Trophoblast cell (in vitro differentiated cells and primary cell): Measurements from ENCODE around the gene CFLAR.
A peak's percentile ranks its signal among the peaks of the same experiment; 100 is the strongest.
"Not testable (repeated sequence)": the region's sequence is repeated elsewhere in the genome, so short reads cannot be mapped to it uniquely, and the experiment has no call there.

Experiments
- DNase-seq, 2 donors: peaks; one replicate each; pipeline ENCODE4 v3.0.0-alpha.2; 2016
- H2AFZ ChIP-seq: 2 replicates; pipeline ENCODE4 v1.6.1; 2013; ENCODE audit warnings: low read length, moderate library complexity, mild to moderate bottlenecking; ENCODE audit not compliant: insufficient read depth, poor library complexity
- H2AK5ac ChIP-seq: 2 replicates; pipeline ENCODE4 v1.6.1; 2013; ENCODE audit warnings: mild to moderate bottlenecking, low read length
- H2BK120ac ChIP-seq: 2 replicates; pipeline ENCODE4 v1.6.1; 2013; ENCODE audit warnings: low read length, mild to moderate bottlenecking, moderate library complexity; ENCODE audit not compliant: insufficient read depth, poor library complexity
- H2BK12ac ChIP-seq: 2 replicates; pipeline ENCODE4 v1.6.1; 2013; ENCODE audit warnings: mild to moderate bottlenecking, low read length, moderate library complexity
- H2BK5ac ChIP-seq: 2 replicates; pipeline ENCODE4 v1.6.1; 2013; ENCODE audit warnings: low read length, low read depth, moderate library complexity, mild to moderate bottlenecking; ENCODE audit not compliant: poor library complexity
- H3K14ac ChIP-seq: 2 replicates; pipeline ENCODE4 v1.6.1; 2013; ENCODE audit warnings: mild to moderate bottlenecking, low read length
- H3K18ac ChIP-seq: 2 replicates; pipeline ENCODE4 v1.6.1; 2013; ENCODE audit warnings: mild to moderate bottlenecking, low read length
- H3K23ac ChIP-seq: 2 replicates; pipeline ENCODE4 v1.6.1; 2013; ENCODE audit warnings: low read length
- H3K27ac ChIP-seq: 2 replicates; pipeline ENCODE4 v1.5.1; 2013; ENCODE audit warnings: low read depth, mild to moderate bottlenecking, inconsistent platforms, low read length, moderate library complexity
- H3K27me3 ChIP-seq: 2 replicates; pipeline ENCODE4 v1.6.1; 2013; ENCODE audit warnings: inconsistent platforms, mild to moderate bottlenecking, low read length, moderate library complexity; ENCODE audit not compliant: insufficient read depth
- H3K36me3 ChIP-seq, 2 experiments: 1 replicate in 1 of 2; 2 replicates in 1 of 2; pipeline ENCODE4 v1.6.1; 2013; ENCODE audit warnings: low read length in 2 of 2, mild to moderate bottlenecking in 2 of 2, moderate library complexity in 1 of 2; ENCODE audit not compliant: insufficient read depth in 2 of 2, control insufficient read depth in 1 of 2
- H3K4ac ChIP-seq: 2 replicates; pipeline ENCODE4 v1.6.1; 2013; ENCODE audit warnings: low read depth, mild to moderate bottlenecking, low read length, moderate library complexity
- H3K4me1 ChIP-seq, 2 experiments: 1 replicate in 1 of 2; 2 replicates in 1 of 2; pipeline ENCODE4 v1.6.1; 2013; ENCODE audit warnings: low read length in 2 of 2, mild to moderate bottlenecking in 2 of 2, moderate library complexity in 1 of 2; ENCODE audit not compliant: insufficient read depth in 2 of 2, control insufficient read depth in 1 of 2
- H3K4me2 ChIP-seq: 2 replicates; pipeline ENCODE4 v1.6.1; 2013; ENCODE audit warnings: inconsistent platforms, mild to moderate bottlenecking, low read length, moderate library complexity
- H3K4me3 ChIP-seq: 2 replicates; pipeline ENCODE4 v1.5.1; 2013; ENCODE audit warnings: mild to moderate bottlenecking, low read depth, low read length, inconsistent platforms
- H3K79me1 ChIP-seq: one replicate; pipeline ENCODE4 v1.6.1; 2013; ENCODE audit warnings: low read length
- H3K79me2 ChIP-seq: 2 replicates; pipeline ENCODE4 v1.6.1; 2013; ENCODE audit warnings: low read length, mild to moderate bottlenecking; ENCODE audit not compliant: control insufficient read depth, insufficient read depth, poor library complexity
- H3K9ac ChIP-seq: 2 replicates; pipeline ENCODE4 v1.6.1; 2013; ENCODE audit warnings: mild to moderate bottlenecking, low read length
- H3K9me3 ChIP-seq: 2 replicates; pipeline ENCODE4 v1.6.1; 2013; ENCODE audit warnings: low read depth, mild to moderate bottlenecking, control low read depth, inconsistent platforms, low read length; ENCODE audit not compliant: insufficient read depth
- H4K12ac ChIP-seq: 2 replicates; pipeline ENCODE4 v1.6.1; 2013; ENCODE audit warnings: low read depth, mild to moderate bottlenecking, low read length, moderate library complexity
- H4K8ac ChIP-seq: 2 replicates; pipeline ENCODE4 v1.6.1; 2013; ENCODE audit warnings: low read depth, mild to moderate bottlenecking, low read length, moderate library complexity
- H4K91ac ChIP-seq: one replicate; pipeline ENCODE4 v1.6.1; 2013; ENCODE audit warnings: low read depth, mild to moderate bottlenecking, low read length, moderate library complexity
- WGBS: extraction: QIAGEN DNeasy Blood & Tissue Kit; methylation state at CpG from one replicate; pipeline ENCODE4 v1.1.7; 2013; ENCODE audit warnings: missing lambda C conversion rate; ENCODE audit not compliant: insufficient read length, insufficient coverage; ENCODE audit errors: extremely low coverage; 5-methylcytosine and 5-hydroxymethylcytosine counted together

The CFLAR gene

GRCh38 chr2:201158111-201158929 is 42.4 kb downstream of the CFLAR start:
- no peak overlapping the region for H4K12ac ChIP-seq
- no peak overlapping the region for H2BK120ac ChIP-seq
- no CpG with 5 or more reads among the region's 5 CpGs for WGBS
- H2AK5ac ChIP-seq: no peak overlapping the region
- H3K4me2 ChIP-seq: no peak overlapping the region
- H3K27me3 ChIP-seq: no peaks in the 10 kb centered on the region
- no peaks in the 10 kb centered on the region for H3K79me1 ChIP-seq
- no peak overlapping the region for H3K23ac ChIP-seq
- no peak overlapping the region for H3K4me3 ChIP-seq
- H3K36me3 ChIP-seq: peaks cover 6 to 10% of the 10 kb centered on the region in 2 experiments
- no peak overlapping the region for H3K27ac ChIP-seq
- no peaks in the 10 kb centered on the region for H3K4me1 ChIP-seq
- no peak overlapping the region for H4K8ac ChIP-seq
- no peaks in the 10 kb centered on the region for H3K79me2 ChIP-seq
- no peaks in the 10 kb centered on the region for H3K9me3 ChIP-seq
- H2BK12ac ChIP-seq: no peak overlapping the region
- no peak overlapping the region for H3K4ac ChIP-seq
- no peak overlapping the region for H3K14ac ChIP-seq
- peak; percentile 62 to 81 for DNase-seq
- H2BK5ac ChIP-seq: no peak overlapping the region
- H2AFZ ChIP-seq: peak overlapping the region; percentile 11
- no peak overlapping the region for H4K91ac ChIP-seq
- H3K9ac ChIP-seq: no peak overlapping the region
- H3K18ac ChIP-seq: no peak overlapping the region

GRCh38 chr2:201164166-201164565 is 48.2 kb downstream of the CFLAR start:
- Histone ChIP-seq H3K14ac (no peak overlapping the region), H4K91ac (no peak overlapping the region), H4K12ac (no peak overlapping the region), H4K8ac (no peak overlapping the region), H3K4me3 (no peak overlapping the region), H3K18ac (no peak overlapping the region), H2AK5ac (no peak overlapping the region), H3K4me1 (no peaks in the 10 kb centered on the region), H3K79me1 (no peaks in the 10 kb centered on the region), H2BK12ac (no peak overlapping the region), H3K9ac (no peak overlapping the region), H3K9me3 (no peaks in the 10 kb centered on the region), H3K23ac (no peak overlapping the region), H2BK5ac (no peak overlapping the region), H3K79me2 (no peaks in the 10 kb centered on the region), H3K4me2 (no peak overlapping the region), H3K27ac (no peak overlapping the region), H3K27me3 (no peaks in the 10 kb centered on the region), H2AFZ (no peak overlapping the region), H2BK120ac (no peak overlapping the region), H3K36me3 (peaks cover 9 to 19% of the 10 kb centered on the region in 2 experiments), H3K4ac (no peak overlapping the region)
- WGBS: no CpG with 5 or more reads among the region's 1 CpG
- DNase-seq: no peak

- H3K23ac ChIP-seq: no peak overlapping the region
Measured at GRCh38 chr2:201167546-201167945, 51.6 kb downstream of the CFLAR start.

GRCh38 chr2:201168496-201168895 is 52.5 kb downstream of the CFLAR start:
- H3K79me2 ChIP-seq, H3K27ac ChIP-seq, H2AFZ ChIP-seq, H3K23ac ChIP-seq, H4K12ac ChIP-seq, H2BK120ac ChIP-seq, DNase-seq, H3K9ac ChIP-seq, H3K9me3 ChIP-seq, H2BK12ac ChIP-seq, H3K27me3 ChIP-seq, H3K4me3 ChIP-seq, H2AK5ac ChIP-seq, H3K18ac ChIP-seq, H3K79me1 ChIP-seq, H4K91ac ChIP-seq, H3K14ac ChIP-seq, H3K36me3 ChIP-seq, H3K4ac ChIP-seq, H4K8ac ChIP-seq, H3K4me1 ChIP-seq, H3K4me2 ChIP-seq, H2BK5ac ChIP-seq: not testable (repeated sequence)
- no CpG with 5 or more reads among the region's 1 CpG for WGBS

More at GRCh38 chr2:201167546-201167945, 51.6 kb downstream of the CFLAR start:
- Histone ChIP-seq H3K18ac (no peak overlapping the region), H4K91ac (no peak overlapping the region), H3K9me3 (no peaks in the 10 kb centered on the region), H4K8ac (no peak overlapping the region), H2AFZ (no peak overlapping the region), H3K36me3 (peaks cover 3 to 9% of the 10 kb centered on the region in 2 experiments), H2AK5ac (no peak overlapping the region), H3K4me3 (no peak overlapping the region), H3K4me2 (no peak overlapping the region), H4K12ac (no peak overlapping the region), H3K4ac (no peak overlapping the region), H3K79me1 (no peaks in the 10 kb centered on the region), H2BK120ac (no peak overlapping the region), H3K79me2 (no peaks in the 10 kb centered on the region), H3K14ac (no peak overlapping the region), H3K4me1 (no peaks in the 10 kb centered on the region), H2BK12ac (no peak overlapping the region), H3K27me3 (no peaks in the 10 kb centered on the region), H3K9ac (no peak overlapping the region), H3K27ac (no peak overlapping the region), H2BK5ac (no peak overlapping the region)
- DNase-seq: no peak
- WGBS: no CpG with 5 or more reads among the region's 3 CpGs
